Lower leg skin (tissue), 3 donors: ENCODE results near the gene GSTA1.
"Not testable (repeated sequence)": the region's sequence is repeated elsewhere in the genome, so short reads cannot be mapped to it uniquely, and the experiment has no call there.

Experiments used
- CTCF ChIP-seq, 3 donors: fragments of 450-650 bp; IDR thresholded peaks; one replicate each; pipeline ENCODE4 v1.5.1; 2016; ENCODE audit warnings: antibody characterized with exemption in 3 of 3, mild to moderate bottlenecking in 3 of 3, moderate library complexity in 2 of 3
- POLR2A ChIP-seq, 2 donors: fragments of 450-650 bp; IDR thresholded peaks; one replicate each; pipeline ENCODE4 v1.6.1; 2016 to 2017; ENCODE audit warnings: antibody characterized with exemption in 2 of 2, mild to moderate bottlenecking in 1 of 2, moderate library complexity in 1 of 2

- TF ChIP-seq CTCF, POLR2A (IDR thresholded peaks at IDR 0.05): not testable (repeated sequence)
These were observed 14.0 kb downstream of the GSTA1 start for GRCh38 chr6:52789658-52790057.
